H9 (cell line): ENCODE data around the gene RAB40C. TPM values are rescaled to one million over a fixed set of nuclear protein-coding genes. Genes with fewer than 3 reads are reported as not detected.

Experiments used
- DNase-seq: peaks from one replicate; pipeline ENCODE4 v3.0.0-alpha.2; 2017
- H2AFZ ChIP-seq: one replicate; pipeline ENCODE4 v1.6.1; 2013; ENCODE audit warnings: mild to moderate bottlenecking, low read length, control low read depth, moderate library complexity
- H2AK5ac ChIP-seq: 2 replicates; pipeline ENCODE4 v1.6.1; 2013; ENCODE audit warnings: low read length, control low read depth, mixed read lengths; ENCODE audit not compliant: insufficient read length
- H2BK120ac ChIP-seq: one replicate; pipeline ENCODE4 v1.6.1; 2013; ENCODE audit warnings: low read depth, mild to moderate bottlenecking, low read length, control low read depth, inconsistent platforms; ENCODE audit not compliant: poor library complexity, severe bottlenecking
- H2BK12ac ChIP-seq: 2 replicates; pipeline ENCODE4 v1.6.1; 2013; ENCODE audit warnings: low read length, control low read depth, mixed read lengths, low read depth; ENCODE audit not compliant: insufficient read length
- H2BK15ac ChIP-seq: 2 replicates; pipeline ENCODE4 v1.6.1; 2013; ENCODE audit warnings: low read depth, low read length, control low read depth
- H2BK20ac ChIP-seq: one replicate; pipeline ENCODE4 v1.6.1; 2013; ENCODE audit warnings: low read depth, mild to moderate bottlenecking, low read length, control low read depth, inconsistent platforms; ENCODE audit not compliant: poor library complexity, severe bottlenecking
- H2BK5ac ChIP-seq: 2 replicates; pipeline ENCODE4 v1.6.1; 2013; ENCODE audit warnings: low read length, control low read depth, mixed read lengths; ENCODE audit not compliant: insufficient read length
- H3K14ac ChIP-seq: 2 replicates; pipeline ENCODE4 v1.6.1; 2013; ENCODE audit warnings: low read length, control low read depth; ENCODE audit not compliant: insufficient read depth
- H3K18ac ChIP-seq: 2 replicates; pipeline ENCODE4 v1.6.1; 2013; ENCODE audit warnings: low read depth, mild to moderate bottlenecking, mixed read lengths, low read length, control low read depth; ENCODE audit not compliant: insufficient read length
- H3K23ac ChIP-seq: 2 replicates; pipeline ENCODE4 v1.6.1; 2013; ENCODE audit warnings: low read length, control low read depth, mixed read lengths, low read depth; ENCODE audit not compliant: insufficient read length
- H3K23me2 ChIP-seq: 2 replicates; pipeline ENCODE4 v1.6.1; 2013; ENCODE audit warnings: low read depth, mild to moderate bottlenecking, mixed read lengths, low read length, control low read depth; ENCODE audit not compliant: insufficient read length, poor library complexity, severe bottlenecking
- H3K27ac ChIP-seq: 2 replicates; pipeline ENCODE4 v1.5.1; 2013; ENCODE audit warnings: low read length, control low read depth, mixed read lengths, low read depth; ENCODE audit not compliant: insufficient read length
- H3K27me3 ChIP-seq: 2 replicates; pipeline ENCODE4 v1.6.1; 2013; ENCODE audit warnings: low read length, control low read depth, inconsistent platforms; ENCODE audit not compliant: insufficient read depth
- H3K4ac ChIP-seq: 2 replicates; pipeline ENCODE4 v1.6.1; 2013; ENCODE audit warnings: low read depth, mild to moderate bottlenecking, control low read depth, inconsistent platforms, low read length, moderate library complexity
- H3K4me1 ChIP-seq: 2 replicates; pipeline ENCODE4 v1.6.1; 2013; ENCODE audit warnings: low read length, control low read depth, inconsistent platforms; ENCODE audit not compliant: insufficient read depth
- H3K4me2 ChIP-seq: 2 replicates; pipeline ENCODE4 v1.6.1; 2013; ENCODE audit warnings: low read length, control low read depth, mixed read lengths; ENCODE audit not compliant: insufficient read length, insufficient read depth
- H3K56ac ChIP-seq: 2 replicates; pipeline ENCODE4 v1.6.1; 2013; ENCODE audit warnings: low read depth, mild to moderate bottlenecking, mixed read lengths, low read length, control low read depth; ENCODE audit not compliant: insufficient read length
- H3K79me1 ChIP-seq: 2 replicates; pipeline ENCODE4 v1.6.1; 2013; ENCODE audit warnings: low read depth, mild to moderate bottlenecking, moderate library complexity, low read length, control low read depth, inconsistent platforms; ENCODE audit not compliant: insufficient read depth, poor library complexity, severe bottlenecking
- H3K79me2 ChIP-seq: 2 replicates; pipeline ENCODE4 v1.6.1; 2013; ENCODE audit warnings: low read length, control low read depth, inconsistent platforms; ENCODE audit not compliant: insufficient read depth
- H3K9ac ChIP-seq: 2 replicates; pipeline ENCODE4 v1.6.1; 2013; ENCODE audit warnings: low read length, control low read depth, mixed read lengths; ENCODE audit not compliant: insufficient read length; ENCODE audit errors: extremely low read depth
- H3K9me3 ChIP-seq: one replicate; pipeline ENCODE4 v1.6.1; 2013; ENCODE audit warnings: low read depth, low read length, inconsistent platforms; ENCODE audit not compliant: control insufficient read depth
- H3T11ph ChIP-seq: one replicate; pipeline ENCODE4 v1.6.1; 2013; ENCODE audit warnings: mild to moderate bottlenecking, low read length, control low read depth, inconsistent platforms
- H4K20me1 ChIP-seq: one replicate; pipeline ENCODE4 v1.6.1; 2013; ENCODE audit not compliant: control insufficient read depth, insufficient read length, insufficient read depth
- H4K5ac ChIP-seq: 2 replicates; pipeline ENCODE4 v1.6.1; 2013; ENCODE audit warnings: low read depth, mild to moderate bottlenecking, mixed read lengths, low read length, control low read depth; ENCODE audit not compliant: insufficient read length
- H4K8ac ChIP-seq: replicated peaks from 2 replicates; pipeline ENCODE4 v1.6.1; 2013; ENCODE audit warnings: low read length, control low read depth, mixed read lengths, low read depth; ENCODE audit not compliant: insufficient read length
- H4K91ac ChIP-seq: 2 replicates; pipeline ENCODE4 v1.6.1; 2013; ENCODE audit warnings: low read depth, mild to moderate bottlenecking, moderate library complexity, mixed read lengths, low read length, control low read depth; ENCODE audit not compliant: insufficient read length
- H3K27ac Mint-ChIP-seq, 3 experiments: 2 replicates in 2 of 3; 3 replicates in 1 of 3; pipeline ENCODE4 v1.8.0; 2020 to 2021; ENCODE audit warnings: mixed read lengths in 3 of 3, mild to moderate bottlenecking in 1 of 3, moderate library complexity in 1 of 3
- H3K27me3 Mint-ChIP-seq: 2 replicates; pipeline ENCODE4 v1.8.0; 2021; ENCODE audit warnings: low read depth, mild to moderate bottlenecking, moderate library complexity, mixed read lengths
- H3K36me3 Mint-ChIP-seq, 3 experiments: 2 replicates in 2 of 3; 3 replicates in 1 of 3; pipeline ENCODE4 v1.8.0; 2020 to 2021; ENCODE audit warnings: low read depth in 3 of 3, mixed read lengths in 3 of 3; ENCODE audit not compliant: insufficient read depth in 1 of 3
- H3K4me1 Mint-ChIP-seq, 2 experiments: 2 replicates each; pipeline ENCODE4 v1.8.0; 2020; ENCODE audit warnings: mixed read lengths in 2 of 2
- H3K4me3 Mint-ChIP-seq, 2 experiments: 2 replicates in 1 of 2; 3 replicates in 1 of 2; pipeline ENCODE4 v1.8.0; 2020 to 2021; ENCODE audit warnings: mild to moderate bottlenecking in 2 of 2, mixed read lengths in 2 of 2, moderate library complexity in 1 of 2
- H3K9me3 Mint-ChIP-seq, 2 experiments: 2 replicates in 1 of 2; 3 replicates in 1 of 2; pipeline ENCODE4 v1.8.0; 2020; ENCODE audit warnings: mild to moderate bottlenecking in 2 of 2, mixed read lengths in 2 of 2, moderate library complexity in 1 of 2
- CTCF ChIP-seq: fragments of 200-600 bp; sonication (generic); conservative IDR thresholded peaks from 3 replicates; pipeline ENCODE4 v1.8.0; 2021; ENCODE audit warnings: antibody characterized with exemption, mild to moderate bottlenecking
- WGBS: extraction: QIAGEN DNeasy Blood & Tissue Kit; methylation state at CpG from one replicate; pipeline ENCODE4 v1.1.7; 2013; ENCODE audit warnings: missing lambda C conversion rate, low lambda C conversion rate, mixed read lengths; ENCODE audit not compliant: insufficient read length; ENCODE audit errors: extremely low coverage; 5-methylcytosine and 5-hydroxymethylcytosine counted together
- total RNA-seq: library from RNA; stranded (reverse); gene quantifications from 2 replicates; pipeline ENCODE4 v1.2.1, GENCODE V29; 2021

The RAB40C gene
- total RNA-seq, 1 experiment from 2014 or later: 19.1 TPM

GRCh38 chr16:654034-654433 is 64.2 kb downstream of the RAB40C start:
- H3K4me1 Mint-ChIP-seq: peaks cover 0 to 4% of the 10 kb centered on the region in 2 experiments; a peak in 1 of 4 replicates
- Histone ChIP-seq H3T11ph (no peak overlapping the region), H2BK120ac (no peak overlapping the region), H3K79me1 (no peaks in the 10 kb centered on the region), H3K9me3 (no peaks in the 10 kb centered on the region), H4K5ac (no peak overlapping the region), H3K9ac (no peak overlapping the region), H3K14ac (no peak overlapping the region), H3K23ac (no peak overlapping the region), H2BK12ac (no peak overlapping the region), H2BK20ac (no peak overlapping the region), H3K18ac (no peak overlapping the region), H4K8ac (no peak overlapping the region), H2AK5ac (no peak overlapping the region), H3K4ac (no peak overlapping the region), H2AFZ (no peak overlapping the region), H4K91ac (no peak overlapping the region), H2BK5ac (no peak overlapping the region), H3K27me3 (no peaks in the 10 kb centered on the region), H2BK15ac (no peak overlapping the region), H3K56ac (no peak overlapping the region), H3K4me1 (no peaks in the 10 kb centered on the region), H3K79me2 (no peaks in the 10 kb centered on the region), H4K20me1 (no peaks in the 10 kb centered on the region), H3K4me2 (no peak overlapping the region), H3K23me2 (no peaks in the 10 kb centered on the region), H3K27ac (no peak overlapping the region)
- TF ChIP-seq CTCF: no peak
- no peaks in the 10 kb centered on the region for H3K9me3 Mint-ChIP-seq
- no peak for DNase-seq
- H3K4me3 Mint-ChIP-seq: no peak overlapping the region
- no peak overlapping the region for H3K27ac Mint-ChIP-seq
- no peaks in the 10 kb centered on the region for H3K27me3 Mint-ChIP-seq
- no CpG with 5 or more reads among the region's 12 CpGs for WGBS
- H3K36me3 Mint-ChIP-seq: peaks cover 0 to 2% (median 0%) of the 10 kb centered on the region in 3 experiments; a peak in 1 of 7 replicates
